Omental fat pad (tissue), 4 donors: Measurements from ENCODE around the gene SELENOV. TPM values are rescaled to one million over a fixed set of nuclear protein-coding genes. Genes with fewer than 3 reads are reported as not detected.

Experiments
- ATAC-seq: fragments of 150-250 bp; one replicate; pipeline ENCODE4 v1.9.1; 2016; ENCODE audit warnings: mild to moderate bottlenecking, moderate library complexity; ENCODE audit not compliant: low FRiP score
- DNase-seq: peaks from one replicate; pipeline ENCODE4 v3.0.0-alpha.2; 2019; ENCODE audit warnings: low spot score
- total RNA-seq, 4 donors: library from RNA; depleted of rRNA; stranded (reverse); fragments of >200 nt; gene quantifications; one replicate each; pipeline ENCODE4 v1.1.0, GENCODE V29; 2016
- TF ChIP-seq, protein P1 (sequence below), 3 donors: fragments of 450-650 bp; IDR thresholded peaks; one replicate each; pipeline ENCODE4 v1.5.1; 2016 to 2017; ENCODE audit warnings: antibody characterized with exemption in 3 of 3, mild to moderate bottlenecking in 3 of 3, moderate library complexity in 2 of 3

Gene SELENOV
- total RNA-seq, 4 donors from 2014 or later, result not detected

DNA sequence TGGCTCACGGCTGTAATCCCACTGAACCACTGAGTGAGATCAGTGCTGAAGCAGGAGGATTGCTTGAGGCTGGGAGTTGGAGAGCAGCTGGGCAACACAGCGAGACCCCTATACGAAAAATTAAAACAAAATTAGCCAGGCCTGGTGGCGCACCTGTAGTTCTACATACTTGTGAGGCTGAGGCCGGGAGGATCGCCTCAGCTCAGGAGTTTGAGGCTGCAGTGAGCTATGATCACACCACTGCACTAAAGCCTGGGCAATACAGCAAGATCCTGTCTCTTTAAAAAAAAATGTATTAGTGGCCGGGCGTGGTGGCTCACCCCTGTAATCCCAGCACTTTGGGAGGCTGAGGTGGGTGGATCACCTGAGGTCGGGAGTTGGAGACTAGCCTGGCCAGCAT is 6.3 kb upstream of the SELENOV start:
- DNase-seq (no peak), ATAC-seq (no peak)
- TF ChIP-seq, protein P1, sequence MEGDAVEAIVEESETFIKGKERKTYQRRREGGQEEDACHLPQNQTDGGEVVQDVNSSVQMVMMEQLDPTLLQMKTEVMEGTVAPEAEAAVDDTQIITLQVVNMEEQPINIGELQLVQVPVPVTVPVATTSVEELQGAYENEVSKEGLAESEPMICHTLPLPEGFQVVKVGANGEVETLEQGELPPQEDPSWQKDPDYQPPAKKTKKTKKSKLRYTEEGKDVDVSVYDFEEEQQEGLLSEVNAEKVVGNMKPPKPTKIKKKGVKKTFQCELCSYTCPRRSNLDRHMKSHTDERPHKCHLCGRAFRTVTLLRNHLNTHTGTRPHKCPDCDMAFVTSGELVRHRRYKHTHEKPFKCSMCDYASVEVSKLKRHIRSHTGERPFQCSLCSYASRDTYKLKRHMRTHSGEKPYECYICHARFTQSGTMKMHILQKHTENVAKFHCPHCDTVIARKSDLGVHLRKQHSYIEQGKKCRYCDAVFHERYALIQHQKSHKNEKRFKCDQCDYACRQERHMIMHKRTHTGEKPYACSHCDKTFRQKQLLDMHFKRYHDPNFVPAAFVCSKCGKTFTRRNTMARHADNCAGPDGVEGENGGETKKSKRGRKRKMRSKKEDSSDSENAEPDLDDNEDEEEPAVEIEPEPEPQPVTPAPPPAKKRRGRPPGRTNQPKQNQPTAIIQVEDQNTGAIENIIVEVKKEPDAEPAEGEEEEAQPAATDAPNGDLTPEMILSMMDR (IDR thresholded peaks at IDR 0.05), result no peak

- TF ChIP-seq, protein P1 (IDR thresholded peaks at IDR 0.05), result no peak
- DNase-seq (no peak), ATAC-seq (no peak)
These were observed 5.7 kb upstream of the SELENOV start for GRCh38 chr19:39509233-39509632.

- ATAC-seq (no peak), DNase-seq (no peak)
- TF ChIP-seq, protein P1 (IDR thresholded peaks at IDR 0.05), result no peak
These were observed 2.0 kb upstream of the SELENOV start for GRCh38 chr19:39512988-39513387.

GRCh38 chr19:39515551-39516191 is 732 bp downstream of the SELENOV start:
- DNase-seq, result no peak
- TF ChIP-seq, protein P1 (IDR thresholded peaks at IDR 0.05), result no peak
- ATAC-seq, result no peak

- DNase-seq, result no peak
- TF ChIP-seq, protein P1 (IDR thresholded peaks at IDR 0.05), result no peak
- no peak for ATAC-seq
These were observed 1.3 kb downstream of the SELENOV start for GRCh38 chr19:39516270-39516669.

GRCh38 chr19:39517432-39517831 is 2.5 kb downstream of the SELENOV start:
- DNase-seq, result no peak
- TF ChIP-seq, protein P1 (IDR thresholded peaks at IDR 0.05), result no peak
- no peak for ATAC-seq

DNA sequence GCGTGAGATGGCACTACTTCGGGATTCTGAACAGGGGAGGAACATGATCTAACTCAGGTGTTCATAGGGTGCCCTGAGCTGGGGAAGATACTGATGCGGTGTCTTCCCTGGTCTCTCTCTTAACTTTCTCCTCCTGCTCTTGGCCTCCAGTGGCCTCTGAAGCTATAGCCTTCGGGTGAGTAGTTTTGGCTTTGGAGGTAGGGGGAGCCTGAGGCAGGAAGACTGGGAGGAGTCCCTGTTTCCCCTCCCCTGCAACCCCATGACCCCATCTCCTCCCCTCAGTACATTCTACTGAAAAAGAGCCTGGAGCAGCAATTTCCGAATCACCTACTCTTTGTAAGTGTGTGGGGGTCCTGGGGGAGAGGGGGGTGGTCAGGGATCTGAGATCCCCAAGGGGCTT is 3.5 kb downstream of the SELENOV start:
- ATAC-seq (no peak), DNase-seq (no peak)
- TF ChIP-seq, protein P1 (IDR thresholded peaks at IDR 0.05), result no peak
